HG02973 (cell line): Measurements from ENCODE around the gene DMBT1.

Experiments used
- ATAC-seq: cut with Tn5 transposase; IDR thresholded peaks from one replicate; pipeline ENCODE4 v1.9.1; 2021; ENCODE audit warnings: moderate library complexity; ENCODE audit not compliant: unreplicated experiment

DMBT1 gene

DNA sequence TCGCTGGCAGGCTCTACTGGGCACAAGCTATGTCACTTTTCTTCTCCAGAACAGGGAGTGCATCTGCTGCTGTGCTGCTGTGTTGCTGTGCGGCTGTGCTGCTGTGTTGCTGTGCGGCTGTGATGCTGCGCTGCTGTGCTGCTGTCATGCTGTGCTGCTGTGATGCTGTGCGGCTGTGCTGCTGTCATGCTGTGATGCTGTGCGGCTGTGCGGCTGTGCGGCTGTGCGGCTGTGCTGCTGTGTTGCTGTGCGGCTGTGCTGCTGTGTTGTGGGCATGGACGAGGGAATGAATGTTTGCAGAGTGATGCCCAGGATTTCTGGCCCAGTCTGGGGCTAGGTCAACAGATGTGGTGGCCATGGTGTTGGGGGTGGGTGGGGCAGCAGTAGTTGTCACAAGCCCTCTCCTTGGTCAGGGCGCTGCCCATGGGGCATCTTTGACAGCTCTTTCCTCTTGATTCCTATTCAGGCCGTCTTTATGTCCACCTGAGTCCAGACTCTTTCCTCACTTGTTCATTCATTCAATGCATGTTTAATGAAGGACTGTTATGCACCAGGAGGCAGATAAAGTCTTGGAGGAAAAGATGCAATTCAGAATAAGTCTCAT, 83.5 kb downstream of the DMBT1 start:
- ATAC-seq = no peak

DNA sequence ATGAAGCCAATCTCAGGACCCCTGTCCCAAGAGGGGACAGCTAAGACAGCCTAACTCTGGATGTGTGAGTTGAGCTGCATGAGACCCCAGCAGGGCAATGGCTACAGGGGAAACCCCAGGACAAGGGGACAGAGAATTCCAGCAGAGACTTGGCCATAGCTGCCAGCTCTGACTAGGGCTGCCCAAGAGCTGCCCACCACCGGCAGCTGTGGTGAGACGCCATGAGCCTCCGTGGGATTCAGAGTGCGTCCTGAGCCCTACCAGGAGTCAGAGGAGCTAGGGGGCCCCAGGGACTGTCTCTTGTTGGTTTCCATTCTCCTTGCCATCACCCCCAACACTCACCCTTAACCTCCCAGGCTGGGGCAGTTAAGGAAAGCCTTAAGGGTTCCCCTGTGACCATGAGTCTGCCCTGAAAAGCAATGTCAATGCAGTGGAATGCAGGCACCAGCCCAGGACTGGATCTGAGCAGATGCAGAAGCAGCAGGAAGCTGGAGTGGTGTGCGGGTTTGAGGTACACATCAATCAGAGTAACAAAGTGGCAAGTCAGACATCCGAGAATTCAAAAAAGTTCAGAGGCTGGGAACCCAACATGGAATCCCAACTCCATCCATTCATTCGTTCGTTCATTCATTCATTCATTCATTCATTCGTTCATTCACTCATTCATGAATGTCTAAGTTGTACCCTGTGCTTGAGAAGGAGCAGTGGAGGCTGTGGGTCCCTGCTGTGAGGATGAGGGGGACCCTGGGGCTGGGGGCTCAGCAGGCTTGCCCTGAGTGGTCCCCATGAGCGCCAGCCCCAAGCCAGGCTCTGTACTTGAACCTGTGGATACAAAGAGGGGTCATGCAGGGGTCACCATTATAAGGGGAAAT, 86.2 kb downstream of the DMBT1 start:
- ATAC-seq = no peak

DNA sequence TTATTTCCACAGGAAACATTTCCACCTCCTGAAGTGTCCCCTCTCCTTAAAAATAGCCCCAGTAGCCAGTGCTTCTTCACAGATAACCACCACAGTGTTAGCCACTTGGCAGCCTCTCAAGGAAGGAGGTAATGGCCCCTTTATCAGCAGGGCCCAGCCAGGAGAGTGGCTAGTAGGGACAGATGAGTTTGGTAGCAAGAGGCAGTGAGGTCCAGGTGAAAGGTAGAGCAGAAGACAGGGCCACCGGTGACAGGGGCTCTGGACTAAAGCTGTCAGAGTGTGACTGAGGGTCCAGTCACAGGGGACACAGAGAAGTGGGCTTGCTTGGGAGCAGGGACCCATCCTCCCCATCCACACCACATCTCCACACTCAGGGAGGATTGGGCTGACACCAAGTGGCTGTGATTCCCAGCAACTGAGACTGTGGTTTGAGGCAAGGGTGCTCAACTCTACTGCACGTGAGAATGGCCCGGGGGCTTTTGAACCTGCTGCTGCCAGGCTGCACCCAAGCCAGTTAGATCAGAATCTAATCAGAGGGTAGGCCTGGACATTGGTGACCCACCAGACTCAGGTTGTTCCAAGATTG, 86.9 kb downstream of the DMBT1 start:
- no peak for ATAC-seq

DNA sequence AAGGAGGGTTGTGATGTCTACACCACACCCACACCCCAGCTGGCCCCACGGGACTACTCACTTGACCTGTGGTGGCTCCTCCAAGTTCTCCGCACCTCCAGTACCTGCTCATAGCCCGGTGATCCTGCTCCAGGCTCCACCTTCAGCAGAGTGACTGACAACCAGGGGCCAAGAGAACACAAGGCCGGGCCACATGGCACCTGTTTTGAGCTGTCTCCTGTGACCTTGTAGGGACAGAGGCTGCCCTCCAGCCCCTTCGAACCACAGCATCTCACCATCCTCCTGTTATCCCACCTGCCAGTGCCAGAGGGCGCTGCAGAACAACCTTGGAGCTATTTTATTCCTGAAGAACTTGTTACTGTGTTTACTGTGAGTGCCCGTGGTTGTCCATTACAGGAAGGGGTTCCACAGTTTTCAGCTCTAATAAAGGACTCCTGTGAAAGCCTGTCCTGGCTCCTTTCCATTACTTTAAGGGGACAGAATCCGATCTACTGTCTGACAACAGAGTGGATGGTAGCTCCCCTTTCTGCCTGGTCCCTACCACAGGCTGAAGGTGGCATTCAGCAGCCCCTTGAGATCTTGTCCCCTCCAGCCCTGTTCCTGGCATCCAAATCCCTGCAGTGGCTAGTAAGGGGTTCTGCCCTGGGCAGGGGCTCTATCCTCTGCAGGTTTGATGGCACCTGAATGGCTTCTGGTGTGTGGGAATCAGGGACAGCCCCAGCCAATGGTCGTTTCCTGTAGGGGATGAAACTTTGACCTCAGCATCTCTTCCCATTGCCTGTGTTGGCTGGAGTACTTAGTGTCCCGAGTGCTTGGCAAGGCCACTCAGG, 88.3 kb downstream of the DMBT1 start:
- ATAC-seq = no peak

DNA sequence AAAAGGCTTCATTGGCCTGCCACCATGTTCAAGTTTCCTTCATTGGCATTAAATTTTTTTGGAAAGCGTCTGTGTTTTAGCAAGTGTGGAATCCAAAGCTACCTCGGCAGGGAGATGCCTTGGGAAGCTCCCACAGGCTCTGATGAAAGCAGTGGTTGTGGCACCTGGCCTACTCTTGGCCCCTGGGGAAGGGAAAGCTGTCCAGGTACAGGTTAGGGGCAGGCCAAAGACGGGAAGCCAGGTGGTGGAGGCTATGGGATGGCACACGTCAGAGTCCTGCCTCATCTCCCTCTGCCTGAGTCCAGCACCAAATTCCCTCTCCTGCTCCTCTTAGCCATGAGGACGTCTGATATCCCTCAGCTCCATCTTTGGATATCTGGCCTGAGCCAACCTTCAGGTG, 89.3 kb downstream of the DMBT1 start:
- ATAC-seq = no peak

DNA sequence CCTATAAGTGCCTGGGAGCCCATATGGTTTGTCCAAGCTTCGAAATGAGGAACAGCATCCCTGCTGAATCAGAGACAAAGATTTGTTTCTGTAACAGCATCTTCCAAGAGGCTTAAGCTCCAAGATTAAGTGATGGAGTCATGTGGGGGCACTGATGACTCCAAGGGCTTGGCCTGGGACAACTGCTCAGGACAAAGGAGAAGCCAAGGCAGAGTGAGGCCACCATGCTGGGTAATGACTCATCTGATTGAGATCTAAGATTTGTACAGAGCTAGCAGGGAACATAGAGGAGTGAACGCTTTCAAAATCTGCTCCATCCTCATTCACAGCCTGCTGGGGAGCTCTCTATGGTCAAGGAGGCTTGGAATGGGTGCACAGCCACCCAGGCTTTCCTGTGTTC, 89.8 kb downstream of the DMBT1 start:
- ATAC-seq = no peak

DNA sequence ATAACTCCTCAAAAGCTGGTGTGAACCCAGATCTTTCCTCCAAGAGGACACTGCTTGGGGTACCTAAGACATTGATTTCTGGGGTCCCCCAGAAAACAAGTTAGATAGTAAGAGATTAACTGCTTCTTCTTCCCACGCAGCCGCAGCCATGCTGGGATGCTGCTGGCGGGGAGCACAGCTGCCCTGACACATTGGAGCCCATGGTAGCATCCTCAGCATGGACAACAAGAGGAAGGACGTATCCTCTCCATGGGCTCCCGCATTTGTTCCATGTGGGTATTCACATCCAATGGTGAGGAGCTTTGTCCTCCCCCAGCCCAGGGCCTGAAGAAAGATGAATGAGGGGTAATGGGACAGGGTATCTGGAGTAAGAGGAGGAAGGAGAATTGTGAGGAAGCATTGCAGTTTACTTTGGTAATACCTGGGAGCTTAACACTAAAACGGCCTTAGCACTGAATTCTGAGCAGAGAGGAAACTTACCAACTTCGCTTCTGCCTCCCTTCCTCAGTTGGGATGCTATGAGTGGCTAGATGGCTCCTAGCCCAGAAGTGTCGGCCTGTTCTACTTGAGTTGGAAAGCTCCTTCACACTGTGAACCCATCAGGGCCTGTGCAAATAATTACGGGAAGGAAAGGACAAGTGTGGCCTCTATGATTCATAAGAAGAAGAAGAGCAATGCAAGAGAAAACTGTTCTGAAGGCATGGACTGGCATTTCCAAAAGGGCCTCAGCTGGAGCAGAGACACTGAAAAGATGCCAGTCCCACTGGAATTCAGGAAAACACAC, 95.2 kb downstream of the DMBT1 start:
- no peak for ATAC-seq

DNA sequence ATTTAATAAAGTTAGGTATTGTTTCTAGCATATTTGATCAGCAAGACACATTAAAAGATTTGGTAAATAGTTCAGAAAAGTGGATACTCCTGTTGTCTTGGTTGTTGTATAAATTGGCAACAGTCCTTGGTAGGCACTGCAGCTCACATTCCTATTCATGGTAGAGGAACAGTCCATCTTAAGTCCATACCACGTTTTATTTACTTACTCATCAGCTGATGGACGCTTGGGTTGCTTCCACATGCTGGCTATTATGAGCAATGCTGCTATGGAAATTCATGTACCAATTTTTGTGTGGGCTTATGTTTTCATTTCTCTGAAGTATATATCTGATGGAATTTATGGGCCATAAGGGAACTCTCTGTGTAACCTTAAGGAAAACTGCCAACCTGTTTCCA, 95.8 kb downstream of the DMBT1 start:
- ATAC-seq = no peak

DNA sequence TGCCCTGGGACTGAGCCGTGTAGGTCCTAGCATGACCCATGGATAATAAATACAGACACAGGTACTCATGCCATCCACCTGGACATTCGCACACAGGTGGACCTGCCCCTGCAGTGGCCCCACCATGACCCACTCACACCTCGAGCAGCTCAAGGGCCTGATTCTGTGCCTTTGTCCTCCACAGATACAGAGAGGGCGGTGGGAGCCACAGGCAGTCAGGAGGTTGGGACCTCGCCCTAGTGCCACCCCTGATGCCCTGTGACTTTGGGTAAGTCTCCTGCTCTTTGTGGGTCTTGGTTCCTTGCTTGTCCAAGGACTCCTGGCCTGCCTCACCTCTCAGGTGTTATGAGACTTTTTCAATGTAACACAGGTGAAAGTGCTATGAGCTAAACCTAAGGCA, 96.2 kb downstream of the DMBT1 start:
- no peak for ATAC-seq

DNA sequence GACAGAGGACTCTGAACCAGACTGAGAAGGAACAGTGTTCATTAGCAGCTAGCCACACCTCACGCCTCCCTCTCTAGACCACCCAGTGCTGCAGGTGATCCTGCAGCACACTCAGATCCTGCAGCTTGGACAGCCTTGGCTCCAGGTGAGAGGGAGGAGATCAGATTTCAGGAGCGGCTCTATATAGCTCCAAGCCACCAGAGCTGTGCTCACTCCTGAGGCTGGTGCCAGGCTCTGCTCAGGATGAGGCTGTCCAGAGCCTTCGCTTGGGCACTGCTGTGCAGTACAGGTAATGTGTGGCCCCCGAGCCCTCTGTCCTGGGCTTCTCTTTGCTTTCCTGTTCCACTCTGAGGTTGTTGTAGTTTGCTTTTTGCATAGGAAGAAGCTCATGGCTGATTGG, 96.7 kb downstream of the DMBT1 start:
- no peak for ATAC-seq

DNA sequence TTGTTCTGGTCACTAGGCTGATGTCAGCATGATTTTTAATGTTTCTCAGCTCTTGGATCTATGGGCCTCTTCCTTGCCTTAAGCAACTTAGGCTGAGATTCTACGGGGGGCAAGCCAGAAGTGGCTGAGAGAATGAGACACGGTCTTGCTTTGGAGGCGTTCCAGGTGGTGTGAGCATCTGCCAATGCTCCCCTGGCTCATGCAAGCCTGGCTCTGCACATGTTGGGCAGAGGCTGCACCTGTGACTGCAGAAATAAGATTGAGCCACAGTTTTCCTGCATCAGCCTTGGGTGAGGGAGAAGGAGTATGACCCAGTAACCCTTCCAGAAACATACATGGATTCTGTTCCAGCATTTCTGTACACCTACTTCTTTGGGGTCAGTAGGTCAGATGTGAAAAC, 97.2 kb downstream of the DMBT1 start:
- ATAC-seq = no peak

DNA sequence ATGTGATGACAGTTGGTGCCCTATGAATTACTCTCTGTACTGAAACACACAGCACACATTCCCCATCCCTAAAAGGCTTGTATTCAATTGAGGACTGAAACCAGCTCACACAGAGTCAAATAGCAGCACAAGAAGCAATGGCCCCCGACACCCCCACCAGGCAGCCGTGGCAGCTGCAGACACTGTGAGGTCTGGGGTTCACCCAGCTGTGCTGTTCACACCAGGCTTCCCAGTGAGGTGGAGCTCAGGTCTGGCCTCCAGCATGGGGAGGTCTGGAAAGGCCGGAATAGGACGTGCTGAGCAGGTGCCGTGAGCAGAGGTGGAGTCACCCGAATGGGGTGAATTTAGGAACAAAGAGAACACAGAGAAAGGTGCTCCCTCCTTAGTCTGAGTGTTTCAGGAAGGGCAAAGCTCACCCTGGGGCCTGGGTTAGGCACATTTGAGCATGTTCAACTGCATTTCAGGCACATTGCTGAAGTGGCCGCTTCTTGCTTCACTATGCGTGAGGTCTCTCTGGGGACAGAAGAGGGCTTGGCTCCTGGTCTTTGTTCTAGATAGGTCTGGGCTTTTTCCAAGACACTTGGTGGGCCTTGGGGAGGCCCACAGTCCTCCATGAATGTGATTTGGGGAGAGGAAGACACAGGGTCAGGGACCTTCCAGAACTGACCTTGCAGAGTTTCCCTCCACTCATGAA, 97.9 kb downstream of the DMBT1 start:
- ATAC-seq = no peak

DNA sequence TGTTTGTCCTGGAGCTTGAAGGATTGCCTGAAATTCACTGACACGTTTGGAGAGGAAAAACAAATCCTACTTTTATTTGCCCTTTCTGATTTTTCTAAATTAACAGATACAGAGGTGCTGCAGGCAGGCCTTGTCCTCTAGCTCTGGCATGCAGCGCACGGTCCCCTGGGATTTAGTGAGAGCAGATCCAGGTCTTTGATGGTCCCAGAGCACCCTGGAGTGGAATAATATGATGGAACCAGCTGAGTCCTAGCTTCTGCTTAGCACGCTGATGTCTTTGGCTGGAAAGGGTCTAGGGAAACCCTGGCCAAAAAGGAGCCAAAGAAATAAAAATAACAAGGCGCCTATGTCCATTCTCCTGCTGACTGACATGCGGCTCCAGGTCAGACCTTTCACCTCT, 98.6 kb downstream of the DMBT1 start:
- no peak for ATAC-seq

DNA sequence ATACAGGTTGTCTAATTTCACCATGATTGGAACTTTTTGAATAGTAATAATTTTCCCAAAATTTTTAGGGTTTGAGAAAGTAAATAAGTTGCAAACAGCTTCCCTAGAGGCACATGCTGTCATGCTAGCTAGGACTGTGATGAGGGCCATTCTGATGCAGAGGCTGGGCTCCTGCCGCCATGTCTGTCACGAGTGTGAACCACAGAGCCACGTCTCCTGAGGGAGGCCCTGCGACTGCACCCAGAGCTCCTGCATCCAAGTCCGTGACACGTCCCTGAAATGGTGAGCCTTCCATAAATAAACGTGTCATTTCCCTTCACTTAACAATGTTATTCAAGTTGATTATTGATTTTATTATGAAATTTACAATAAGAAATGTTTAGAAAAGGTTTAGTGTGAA, 99.1 kb downstream of the DMBT1 start:
- no peak for ATAC-seq

DNA sequence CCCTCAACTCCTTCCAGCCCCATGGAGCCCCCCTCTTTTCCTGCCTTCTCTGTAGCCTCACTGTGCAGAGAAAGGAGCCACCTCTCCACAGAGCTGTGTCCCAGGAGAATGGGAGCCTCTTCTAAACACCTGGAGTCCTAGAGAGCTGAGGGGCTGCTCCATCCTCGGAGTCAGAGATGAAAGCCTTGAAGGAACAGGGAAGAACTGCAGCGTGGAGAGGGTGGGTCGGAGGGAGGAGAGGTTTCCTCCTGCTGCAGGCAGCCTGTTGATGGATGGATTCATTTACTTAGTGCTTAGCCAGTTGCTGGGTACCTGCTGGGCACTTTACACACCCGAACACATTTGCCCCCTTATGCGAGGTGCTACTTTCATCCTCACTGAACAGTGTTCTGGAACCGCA, 100.1 kb downstream of the DMBT1 start:
- ATAC-seq = no peak

DNA sequence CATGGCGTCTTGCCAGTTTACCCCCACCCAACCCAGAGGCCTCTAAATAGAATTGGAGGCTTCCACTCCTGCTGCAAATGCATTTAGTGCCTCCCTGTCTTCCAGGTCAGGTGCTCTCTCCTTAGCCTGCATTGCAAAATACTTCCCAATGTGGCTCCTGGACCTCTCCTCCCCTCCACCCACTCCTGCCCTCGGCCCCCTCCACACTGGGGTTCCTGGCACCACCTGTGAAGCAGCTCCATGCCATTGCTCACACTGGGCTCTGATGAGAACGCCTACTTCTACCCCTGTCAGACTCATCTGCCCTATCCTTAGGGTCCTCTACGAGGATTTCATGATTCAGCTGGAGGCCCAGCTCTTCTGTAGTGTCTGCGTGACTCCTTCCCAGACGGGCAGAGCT, 101.7 kb downstream of the DMBT1 start:
- no peak for ATAC-seq

DNA sequence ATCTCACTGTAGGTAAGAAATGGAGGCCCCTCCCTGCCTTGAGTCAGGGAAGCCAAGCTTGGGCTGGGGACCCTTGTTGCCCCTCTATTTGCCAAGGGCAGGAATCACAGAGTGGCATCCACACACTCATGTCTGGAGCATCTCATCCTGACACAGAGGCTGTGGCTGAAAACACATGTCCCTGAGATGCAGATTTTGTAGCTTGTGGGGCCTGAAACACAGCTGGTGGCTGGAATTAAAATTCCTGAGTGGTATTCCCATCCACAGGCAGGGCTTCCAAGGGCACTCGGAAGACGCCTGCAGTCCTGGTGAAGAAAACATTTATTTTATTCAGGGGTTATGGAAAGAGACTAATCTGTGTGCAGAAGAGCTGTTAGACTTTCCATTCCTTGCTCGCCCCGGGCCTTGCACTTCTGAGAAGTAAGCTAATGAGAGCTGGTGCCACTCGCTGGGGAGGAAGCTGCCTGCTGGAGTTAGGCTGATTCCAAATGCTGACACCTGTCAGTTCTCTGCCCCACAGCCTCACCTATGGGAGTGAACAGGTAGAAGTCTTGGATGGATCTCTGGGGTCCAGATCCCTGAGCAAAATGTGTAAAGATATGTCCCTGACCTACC, 103.1 kb downstream of the DMBT1 start:
- ATAC-seq = no peak

DNA sequence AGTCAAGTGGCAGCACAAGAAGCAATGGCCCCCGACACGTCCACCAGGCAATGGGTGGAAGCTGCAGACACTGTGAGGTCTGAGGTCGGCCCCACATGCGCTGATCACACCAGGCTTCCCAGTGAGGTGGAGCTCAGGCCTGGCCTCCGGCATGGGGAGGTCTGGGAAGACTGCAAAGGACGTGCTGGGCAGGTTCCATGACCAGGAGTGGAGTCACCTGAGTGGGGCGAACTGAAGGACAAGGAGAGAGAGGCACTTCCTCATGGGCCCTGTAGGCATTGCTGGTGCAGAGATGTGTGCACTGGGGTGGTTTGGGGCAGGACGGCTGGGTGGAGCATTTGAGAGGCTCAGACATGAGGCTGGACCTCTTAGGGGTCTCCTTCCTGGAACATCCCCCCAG, 103.9 kb downstream of the DMBT1 start:
- no peak for ATAC-seq

DNA sequence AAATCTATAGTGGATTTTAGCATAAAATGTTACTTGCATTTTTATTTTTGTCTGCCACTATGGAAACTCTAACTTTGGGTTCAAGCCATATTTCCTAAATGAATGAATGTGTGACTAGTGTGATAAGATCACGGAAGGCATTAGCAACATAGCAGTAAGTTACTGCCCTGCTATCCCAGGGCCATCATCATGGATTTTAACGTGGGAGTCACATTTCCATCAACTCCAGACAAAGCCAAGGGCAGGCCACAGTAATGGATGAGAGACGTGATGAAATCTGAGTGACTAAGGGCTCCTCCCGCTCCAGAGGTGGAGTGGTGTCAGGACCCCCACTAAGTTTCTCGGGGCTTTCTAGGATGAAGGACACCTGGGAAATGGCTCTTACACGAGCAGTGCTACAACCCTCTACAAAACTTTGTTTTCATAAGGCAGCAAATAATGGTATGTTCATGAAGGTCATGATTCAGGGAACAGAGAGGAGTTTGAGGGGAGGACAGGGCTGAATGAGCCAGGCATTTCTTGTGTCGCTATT, 104.8 kb downstream of the DMBT1 start:
- no peak for ATAC-seq
